ENCODE data around the gene NLRP3. TPM values are rescaled to one million over a fixed set of nuclear protein-coding genes. Genes with fewer than 3 reads are reported as not detected.
"Not testable (repeated sequence)": the region's sequence is repeated elsewhere in the genome, so short reads cannot be mapped to it uniquely, and the experiment has no call there.

Gene NLRP3
- total RNA-seq, 4 donors from 2014 or later: 0.26 to 2.8 (median 0.86) TPM

GRCh38 chr1:247468481-247469140 lies 52.6 kb downstream of the NLRP3 start:
- DNase-seq: no peak
- intact Hi-C loops (cut with DNase I; ENCODE audit: low total_unique reads): no loop called here
- Histone ChIP-seq H3K36me3 (no peaks in the 10 kb centered on the region), H3K4me3 (no peak overlapping the region), H3K27ac (no peak overlapping the region), H3K27me3 (no peaks in the 10 kb centered on the region), H3K4me1 (no peaks in the 10 kb centered on the region), H3K9me3 (no peaks in the 10 kb centered on the region)
- no peak for TF ChIP-seq CTCF (IDR thresholded peaks at IDR 0.05)
- no peak for TF ChIP-seq POLR2A (IDR thresholded peaks at IDR 0.05)

- intact Hi-C loops (cut with DNase I; ENCODE audit: low total_unique reads): no loop called here
- Histone ChIP-seq H3K27me3 (no peaks in the 10 kb centered on the region), H3K4me1 (no peaks in the 10 kb centered on the region), H3K9me3 (no peaks in the 10 kb centered on the region), H3K36me3 (no peaks in the 10 kb centered on the region), H3K27ac (no peak overlapping the region), H3K4me3 (no peak overlapping the region)
- TF ChIP-seq CTCF (IDR thresholded peaks at IDR 0.05) (no peak), POLR2A (IDR thresholded peaks at IDR 0.05) (no peak)
- DNase-seq: no peak
Observed at GRCh38 chr1:247469141-247469535, 53.2 kb downstream of the NLRP3 start.

GRCh38 chr1:247470942-247471429 lies 55.0 kb downstream of the NLRP3 start:
- H3K9me3 ChIP-seq; H3K36me3 ChIP-seq; intact Hi-C loops (cut with DNase I; ENCODE audit: low total_unique reads); H3K4me1 ChIP-seq; H3K4me3 ChIP-seq; DNase-seq; H3K27ac ChIP-seq; H3K27me3 ChIP-seq: not testable (repeated sequence)

- DNase-seq: no peak
- TF ChIP-seq CTCF (IDR thresholded peaks at IDR 0.05): no peak
- TF ChIP-seq POLR2A (IDR thresholded peaks at IDR 0.05): no peak
- Histone ChIP-seq H3K4me3 (no peak overlapping the region), H3K4me1 (no peaks in the 10 kb centered on the region), H3K27ac (no peak overlapping the region), H3K36me3 (no peaks in the 10 kb centered on the region), H3K9me3 (no peaks in the 10 kb centered on the region), H3K27me3 (no peaks in the 10 kb centered on the region)
- intact Hi-C loops (cut with DNase I; ENCODE audit: low total_unique reads): no loop called here
Observed at GRCh38 chr1:247471445-247472016, 55.6 kb downstream of the NLRP3 start.

GRCh38 chr1:247472035-247472434 lies 56.1 kb downstream of the NLRP3 start:
- Histone ChIP-seq H3K4me3 (no peak overlapping the region), H3K36me3 (no peaks in the 10 kb centered on the region), H3K9me3 (no peaks in the 10 kb centered on the region), H3K4me1 (no peaks in the 10 kb centered on the region), H3K27ac (no peak overlapping the region), H3K27me3 (no peaks in the 10 kb centered on the region)
- no peak for DNase-seq
- TF ChIP-seq CTCF (IDR thresholded peaks at IDR 0.05) (no peak), POLR2A (IDR thresholded peaks at IDR 0.05) (no peak)
- intact Hi-C loops (cut with DNase I; ENCODE audit: low total_unique reads): no loop called here

Measured in uterus (tissue), 4 donors.